Fibroblast of upper back skin (primary cell): ENCODE measurements around the gene ARHGAP40.

Experiments
- DNase-seq: peaks from one replicate; pipeline ENCODE4 v3.0.0-alpha.2; 2013

Gene ARHGAP40

DNA sequence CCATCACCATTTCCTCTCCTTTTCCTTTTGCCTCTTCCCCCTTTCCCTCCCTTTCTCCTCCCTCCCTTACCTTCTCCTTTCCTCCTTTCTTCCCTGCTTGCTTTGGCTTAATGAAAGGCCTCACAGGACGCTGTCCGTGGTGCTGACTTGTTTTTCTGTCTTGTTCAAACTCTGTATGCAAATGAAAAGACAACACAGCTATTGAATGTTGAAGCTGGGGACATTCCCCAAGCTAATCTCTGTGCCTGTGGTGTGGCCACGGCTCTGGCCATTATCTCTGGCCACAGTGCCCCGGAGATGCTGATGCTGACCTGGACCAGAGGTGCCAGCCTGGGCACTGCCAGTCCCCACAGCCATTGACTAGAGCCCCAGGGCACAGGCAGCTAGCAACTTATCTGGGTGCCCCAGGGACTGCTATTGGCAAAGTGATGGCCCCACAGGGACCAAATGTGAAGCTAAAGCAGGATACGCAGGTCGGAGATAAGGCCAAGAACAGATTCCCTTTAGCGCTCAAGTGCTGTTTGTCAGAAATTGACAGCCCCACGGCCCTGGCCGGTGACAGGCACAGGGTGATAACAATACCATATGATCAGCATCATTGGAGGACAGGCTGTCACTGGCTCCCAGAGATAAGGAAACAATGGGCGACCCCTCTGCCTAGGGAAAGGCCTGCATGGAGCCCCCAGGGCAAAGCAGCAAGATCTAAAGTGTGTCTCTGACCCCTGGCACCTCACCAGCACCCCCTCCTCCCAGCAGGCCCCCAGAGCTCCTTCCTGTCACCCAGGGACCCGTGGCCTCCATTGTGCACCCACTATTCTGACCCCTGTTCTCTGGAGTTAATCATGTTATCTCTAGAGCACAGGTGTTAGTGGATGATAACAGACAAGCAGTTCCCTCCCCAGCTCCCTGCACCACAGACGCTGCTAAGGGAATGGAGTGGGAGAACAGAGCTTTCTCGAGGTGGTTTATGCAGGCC lies 91.1 kb downstream of the ARHGAP40 start:
- DNase-seq, result peak; percentile 65

DNA sequence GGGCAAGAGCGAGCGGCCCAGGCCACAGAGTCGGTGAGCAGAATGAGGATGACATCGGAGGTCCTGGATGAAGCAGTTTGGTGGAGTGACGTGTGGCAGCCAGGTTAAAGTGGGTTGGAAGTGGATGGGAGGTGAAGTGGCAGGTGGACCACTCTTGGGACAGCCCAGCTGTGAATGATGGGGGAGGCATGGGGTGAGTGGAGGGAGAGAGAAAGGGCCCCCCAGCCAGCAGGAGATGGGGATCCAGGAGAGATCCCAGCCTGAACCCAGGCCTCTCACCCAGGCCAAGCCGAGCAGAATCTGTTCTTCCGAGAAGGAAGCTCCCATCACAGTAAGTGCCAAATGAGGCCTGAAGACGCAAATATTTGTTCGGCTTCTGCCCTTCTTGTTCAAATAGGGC lies 95.7 kb downstream of the ARHGAP40 start:
- no peak for DNase-seq

DNA sequence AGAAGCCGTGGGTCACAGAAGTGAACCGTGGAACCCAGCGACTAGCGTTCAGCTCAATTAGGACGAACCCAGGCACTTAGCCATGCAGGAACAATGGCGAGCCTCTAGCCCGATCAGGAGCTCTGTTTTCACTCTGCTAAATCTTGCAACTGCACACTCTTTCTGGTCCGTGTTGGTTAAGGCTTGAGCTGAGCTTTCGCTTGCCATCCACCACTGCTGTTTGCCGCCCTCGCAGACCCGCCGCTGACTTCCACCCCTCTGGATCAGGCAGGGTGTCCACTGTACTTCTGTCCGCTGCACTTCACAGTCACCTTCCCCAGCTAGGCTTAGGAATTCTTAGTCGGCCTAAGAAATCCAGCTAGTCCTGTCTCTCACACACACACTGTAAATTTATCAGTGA lies 96.9 kb downstream of the ARHGAP40 start:
- DNase-seq, result no peak

DNA sequence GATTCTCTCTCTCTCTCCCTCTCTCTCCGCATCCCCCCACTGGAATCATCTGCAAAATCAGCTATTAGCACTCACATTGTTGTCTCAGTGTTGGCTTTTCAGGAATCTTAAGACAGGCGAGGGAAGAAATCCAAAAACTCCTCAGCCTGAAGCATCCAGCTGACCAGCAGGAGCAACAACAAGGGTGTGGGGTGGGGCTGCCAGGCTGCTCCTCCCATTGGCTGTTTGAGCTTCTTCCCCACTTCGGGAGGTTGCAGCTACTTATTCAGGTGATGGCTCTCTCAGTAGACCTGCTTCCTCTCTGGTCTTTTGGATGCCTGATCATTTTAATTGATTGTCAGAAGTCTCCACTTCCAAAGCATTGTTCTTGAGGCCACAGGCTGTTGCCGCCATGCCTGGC lies 98.5 kb downstream of the ARHGAP40 start:
- DNase-seq, result no peak
